Measurements from ENCODE around the gene GLT6D1. TPM values are rescaled to one million over a fixed set of nuclear protein-coding genes. Genes with fewer than 3 reads are reported as not detected.

The GLT6D1 gene
- total and polyA plus RNA-seq, 2 of the 8 experiments (the other 6 are each of a cell fraction or from before 2014, with no cell fraction given) = 1.3 to 2.1 TPM

- TF ChIP-seq ATF3 (IDR thresholded peaks at IDR 0.05; ENCODE audit: insufficient read depth, low read depth, low read length) (no peak), CHD7 (IDR thresholded peaks at IDR 0.05; ENCODE audit: insufficient replicate concordance, low read length) (no peak), YY1 (IDR thresholded peaks at IDR 0.05; ENCODE audit: low read depth, low read length) (no peak), E2F6 (IDR thresholded peaks at IDR 0.05) (no peak), USF2 (IDR thresholded peaks at IDR 0.05; ENCODE audit: low read length) (no peak), SRF (IDR thresholded peaks at IDR 0.05; ENCODE audit: low read depth, low read length) (no peak)
Measured at GRCh38 chr9:135581636-135582426, 57.5 kb downstream of the GLT6D1 start (continued).

Measured in H1 (cell line).